Activated CD4-positive, alpha-beta T cell treated with anti-CD3 and anti-CD28 coated beads, Interleukin-2, amount 50 U/mL, for 16 hours (primary cell): ENCODE results near the gene MCM8.

ENCODE experiments used
- DNase-seq: peaks from one replicate; pipeline ENCODE4 v3.0.0-alpha.2; 2020

The MCM8 gene

GRCh38 chr20:5947276-5947675, 3.2 kb upstream of the MCM8 start:
- DNase-seq, result peak; percentile 81

- DNase-seq, result no peak
Measured at GRCh38 chr20:5949943-5950270, 545 bp upstream of the MCM8 start.

DNA sequence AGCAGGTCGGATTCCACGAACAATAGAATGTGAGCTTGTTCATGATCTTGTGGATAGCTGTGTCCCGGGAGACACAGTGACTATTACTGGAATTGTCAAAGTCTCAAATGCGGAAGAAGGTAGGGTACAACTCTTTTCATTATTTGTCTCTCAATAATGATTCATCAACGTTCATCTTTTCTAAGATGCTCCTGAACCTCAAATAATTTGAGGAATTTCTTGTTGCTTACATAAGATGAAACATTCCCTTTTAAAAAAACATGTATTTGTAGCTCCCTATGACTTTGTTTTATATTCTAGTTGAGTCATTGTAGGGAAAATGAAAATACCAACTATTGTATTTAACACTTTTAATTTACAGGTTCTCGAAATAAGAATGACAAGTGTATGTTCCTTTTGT, 17.0 kb downstream of the MCM8 start:
- no peak for DNase-seq

DNA sequence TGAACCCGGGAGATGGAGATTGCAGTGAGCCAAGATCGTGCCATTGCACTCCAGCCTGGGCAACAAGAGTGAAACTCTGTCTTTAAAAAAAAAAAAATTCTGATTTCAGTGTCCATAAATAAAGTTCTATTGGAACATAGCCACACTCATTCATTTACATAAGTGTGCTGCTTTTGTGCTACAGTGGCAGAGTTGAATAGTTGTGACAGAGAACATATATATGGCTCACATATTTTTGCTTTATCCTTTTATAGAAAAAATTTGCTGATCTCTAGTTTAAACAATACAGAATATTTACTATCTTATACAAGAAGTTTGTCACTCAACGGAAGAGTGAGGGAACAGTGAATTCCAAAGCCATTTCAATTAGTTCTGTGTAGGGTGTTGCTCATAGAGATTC, 18.0 kb downstream of the MCM8 start:
- no peak for DNase-seq

- DNase-seq, result no peak
Measured at GRCh38 chr20:5969348-5969935, 19.0 kb downstream of the MCM8 start.

- DNase-seq, result no peak
Measured at GRCh38 chr20:5969940-5970339, 19.5 kb downstream of the MCM8 start.

DNA sequence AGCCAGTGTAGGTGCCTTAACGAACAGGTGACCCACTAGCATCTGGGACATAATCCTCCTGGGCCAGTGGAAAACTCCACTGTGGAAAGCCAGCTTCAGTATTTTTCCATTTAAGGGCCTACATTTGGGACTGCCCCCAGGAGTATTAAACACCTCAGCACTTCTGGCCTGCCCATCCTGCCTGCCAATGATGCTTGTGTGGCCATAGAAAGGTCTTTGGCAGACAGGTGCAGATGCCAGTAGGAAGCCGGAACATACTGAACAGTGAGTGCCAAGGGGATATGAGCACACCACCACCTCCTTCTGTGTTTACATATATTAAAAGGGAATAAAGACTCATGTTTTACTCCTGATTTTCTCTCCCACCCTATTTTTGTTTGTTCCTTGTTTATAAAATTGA, 19.9 kb downstream of the MCM8 start:
- DNase-seq, result no peak

- DNase-seq, result no peak
Measured at GRCh38 chr20:5971203-5971602, 20.8 kb downstream of the MCM8 start.

GRCh38 chr20:5973172-5973571, 22.7 kb downstream of the MCM8 start:
- no peak for DNase-seq

GRCh38 chr20:5973971-5974370, 23.5 kb downstream of the MCM8 start:
- no peak for DNase-seq

- DNase-seq, result no peak
Measured at GRCh38 chr20:5974531-5974930, 24.1 kb downstream of the MCM8 start.

DNA sequence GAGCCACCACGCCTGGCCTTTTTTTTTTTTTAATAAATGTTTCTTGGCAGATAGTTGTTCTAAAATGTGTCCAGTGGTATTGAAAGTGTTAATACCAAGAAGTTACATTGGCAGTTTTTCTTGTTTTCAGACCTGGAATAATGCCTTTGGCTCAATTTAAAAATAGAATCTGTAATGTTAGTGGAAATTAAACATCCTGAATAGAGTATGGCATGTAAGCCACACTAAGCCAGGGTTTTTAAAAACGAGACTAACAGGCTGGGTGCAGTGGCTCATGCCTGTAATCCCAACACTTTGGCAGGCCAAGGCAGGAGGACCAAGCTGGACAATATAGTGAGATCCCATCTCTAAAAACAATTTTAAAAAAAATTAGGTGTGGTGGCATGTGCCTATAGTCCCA, 25.3 kb downstream of the MCM8 start:
- DNase-seq, result no peak

- DNase-seq, result no peak
Measured at GRCh38 chr20:5977223-5977622, 26.8 kb downstream of the MCM8 start.

GRCh38 chr20:5977975-5978374, 27.5 kb downstream of the MCM8 start:
- no peak for DNase-seq

GRCh38 chr20:5979801-5980200, 29.3 kb downstream of the MCM8 start:
- no peak for DNase-seq

GRCh38 chr20:5980720-5981538, 30.5 kb downstream of the MCM8 start:
- no peak for DNase-seq

- no peak for DNase-seq
Measured at GRCh38 chr20:5987383-5987782, 36.9 kb downstream of the MCM8 start.

DNA sequence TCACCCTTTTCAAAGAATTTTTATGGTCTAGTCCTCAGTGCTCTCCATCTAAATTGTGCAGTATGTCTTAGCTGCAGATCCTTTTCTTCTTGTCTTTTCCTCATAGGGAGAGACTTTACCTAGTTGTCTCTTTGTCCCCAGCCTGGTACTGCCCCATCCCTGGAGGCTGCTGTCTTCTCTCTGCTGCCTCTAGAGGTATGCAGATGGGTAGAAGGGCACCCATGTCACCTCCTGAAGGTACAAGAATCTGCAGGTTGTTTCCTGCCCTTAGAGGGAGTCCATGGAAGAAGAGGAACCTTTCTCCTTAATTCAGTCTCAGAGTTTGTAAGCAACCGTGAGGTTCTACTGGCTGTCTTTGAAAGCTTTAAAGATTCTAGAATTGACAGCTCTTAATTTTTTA, 39.1 kb downstream of the MCM8 start:
- no peak for DNase-seq

DNA sequence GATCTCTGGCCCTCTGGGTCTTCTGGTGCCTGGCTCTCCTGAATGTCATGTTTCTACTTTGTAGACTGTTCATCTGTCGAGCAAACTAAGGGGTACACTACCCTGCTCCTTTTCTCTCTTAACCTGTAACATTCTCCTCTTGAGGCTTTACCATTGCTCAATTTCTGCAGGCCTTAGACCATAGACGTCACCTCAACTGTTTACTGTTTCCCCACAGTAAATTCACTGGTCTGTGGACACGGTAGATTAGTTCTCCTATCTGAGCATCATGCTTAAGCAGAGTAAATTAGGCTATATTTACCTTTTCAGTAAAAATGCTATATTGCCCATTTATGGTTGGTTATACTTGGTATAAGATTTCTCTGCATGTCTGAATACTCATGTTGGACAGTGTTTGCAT, 40.5 kb downstream of the MCM8 start:
- DNase-seq, result no peak

DNA sequence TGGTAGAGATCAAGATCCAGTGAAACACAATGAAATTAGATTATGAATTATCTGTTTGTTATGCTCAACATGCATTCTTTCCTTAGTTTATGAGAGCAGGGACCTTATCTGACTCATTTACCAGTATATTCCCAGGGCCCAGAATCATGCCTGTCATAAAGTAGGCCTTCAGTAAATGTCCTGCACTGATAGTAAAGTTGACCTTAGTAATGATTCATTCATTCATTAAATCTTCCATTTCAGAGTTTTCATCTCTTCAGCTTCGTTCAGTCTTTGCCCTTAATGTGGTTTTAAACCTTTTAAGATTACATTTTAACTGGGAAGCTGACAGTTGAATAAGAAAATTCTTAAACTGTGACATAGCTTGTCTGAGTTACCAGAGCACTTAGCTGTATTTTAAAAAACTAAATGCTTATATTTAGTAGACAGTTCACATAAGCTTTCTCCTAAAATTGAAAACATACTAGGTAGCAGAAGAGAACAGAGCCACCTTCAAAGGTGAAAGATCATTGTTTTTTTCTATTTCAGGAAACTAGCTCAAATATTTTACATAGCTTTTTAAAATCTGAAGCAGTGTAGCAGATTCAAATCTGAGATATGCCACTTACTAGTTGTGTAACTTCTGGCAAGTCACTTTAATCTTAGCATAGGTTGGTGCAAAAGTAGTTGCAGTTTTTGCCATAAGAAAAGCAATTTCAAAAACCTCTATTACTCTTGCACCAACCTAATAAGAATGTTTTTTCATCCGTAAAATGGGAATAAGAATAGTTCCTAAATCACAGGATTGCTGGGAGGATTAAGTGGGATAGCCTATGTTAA, 41.4 kb downstream of the MCM8 start:
- DNase-seq, result no peak

GRCh38 chr20:5996765-5997164, 46.3 kb downstream of the MCM8 start:
- peak; percentile 66 for DNase-seq

DNA sequence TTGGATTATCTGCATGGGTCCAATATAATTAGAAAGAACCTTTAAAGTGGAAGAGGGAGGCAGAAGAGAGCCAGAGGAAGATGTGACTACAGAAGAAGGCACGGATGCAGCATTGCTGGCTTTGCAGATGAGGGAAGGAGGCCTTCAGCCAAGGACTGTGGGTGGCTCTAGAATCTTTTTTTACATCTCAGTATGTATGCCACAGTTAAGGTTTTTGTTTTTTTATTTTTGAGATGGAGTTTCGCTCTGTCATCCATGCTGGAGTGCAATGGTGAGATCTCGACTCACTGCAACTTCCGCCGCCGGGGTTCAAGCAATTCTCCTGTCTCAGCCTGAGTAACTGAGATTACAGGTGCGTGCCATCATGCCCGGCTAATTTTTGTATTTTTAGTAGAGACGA, 49.3 kb downstream of the MCM8 start:
- no peak for DNase-seq

DNA sequence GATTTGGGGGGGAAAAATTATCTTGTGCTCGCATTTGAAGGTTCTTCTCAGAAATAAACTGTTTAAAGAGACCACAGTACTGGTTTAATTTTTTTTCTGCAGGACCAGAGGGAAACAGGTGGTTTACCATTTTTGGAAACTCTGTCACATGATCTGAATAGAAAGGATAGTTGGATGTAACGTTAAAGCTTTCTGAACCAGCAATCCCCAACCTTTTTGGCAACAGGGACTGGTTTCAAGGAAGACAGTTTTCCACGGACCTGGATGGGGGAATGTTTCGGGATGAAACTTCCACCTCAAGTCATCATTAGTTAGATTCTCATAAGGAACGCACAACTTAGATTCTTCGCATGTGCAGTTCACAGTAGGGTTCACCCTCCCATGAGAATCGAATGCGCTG, 50.4 kb downstream of the MCM8 start:
- no peak for DNase-seq

DNA sequence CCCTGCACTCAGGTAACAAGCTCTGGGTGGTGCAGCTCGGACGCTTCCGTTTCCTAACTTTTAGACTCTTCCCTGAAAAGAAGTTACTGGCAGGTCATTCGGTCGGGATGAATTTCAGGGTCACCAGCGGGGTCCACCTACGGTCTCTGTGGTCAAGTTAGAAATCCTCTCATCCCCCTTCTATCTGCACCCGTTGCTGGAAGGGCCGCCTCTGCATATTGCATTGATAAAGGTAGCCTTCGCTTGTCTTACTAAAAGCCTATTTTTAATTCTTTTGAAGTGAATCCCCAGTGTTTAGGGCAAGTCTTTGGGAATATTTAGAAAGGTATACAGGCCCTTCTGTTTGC, 56.1 kb downstream of the MCM8 start:
- no peak for DNase-seq
